ENCODE results near the gene SGMS1. TPM values are rescaled to one million over a fixed set of nuclear protein-coding genes. Genes with fewer than 3 reads are reported as not detected.
"Not testable (repeated sequence)": the region's sequence is repeated elsewhere in the genome, so short reads cannot be mapped to it uniquely, and the experiment has no call there.

Gene SGMS1
- 50.8 and 69.2 TPM in 2 replicates for total RNA-seq

- peak; percentile 66 to 89 for DNase-seq (ENCODE audit: low read depth in 2 of 2)
Measured at GRCh38 chr10:50623663-50624412, at the start of gene SGMS1. SGMS1 (minus strand) TSS chr10:50623956; CDS start chr10:50344114, 279,842 bp downstream.

DNA sequence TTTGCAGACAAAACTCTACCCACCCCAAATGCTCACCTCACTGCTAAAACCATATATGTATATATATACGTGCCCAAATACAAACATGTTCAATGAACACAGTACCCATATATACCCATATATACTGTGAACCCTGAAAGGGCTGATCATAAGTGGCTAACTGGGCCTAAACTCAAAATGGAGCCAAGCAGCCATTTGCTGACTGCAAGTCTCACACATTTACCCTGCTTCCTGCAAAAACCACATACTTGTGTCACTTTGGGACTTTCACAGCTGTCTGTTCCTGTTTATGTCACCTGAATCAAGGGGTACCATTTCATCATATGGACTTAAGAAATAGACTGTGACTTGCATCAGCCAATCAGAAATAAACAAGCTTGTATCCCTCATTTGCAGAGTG, 48.4 kb upstream of the SGMS1 start:
- not testable (repeated sequence) for DNase-seq (ENCODE audit: low read depth in 2 of 2)

DNA sequence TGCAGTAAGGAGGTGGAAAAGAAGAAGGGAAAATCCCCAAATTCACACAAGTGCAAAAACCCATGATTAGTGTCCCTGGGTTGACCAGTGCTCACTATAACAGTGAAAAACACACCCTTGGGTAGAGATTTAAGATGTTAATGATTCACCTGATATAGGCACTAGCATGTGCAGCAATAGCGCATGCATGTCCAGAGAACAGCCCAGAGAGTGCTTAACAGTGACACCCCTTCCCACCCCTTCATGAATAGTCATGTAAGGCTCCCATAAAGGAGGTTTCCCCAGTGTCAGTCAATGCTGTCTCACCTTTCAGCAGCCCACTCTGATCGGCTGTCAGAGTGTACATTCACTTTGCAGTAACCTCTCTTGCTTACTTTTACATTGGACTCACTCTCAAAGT, 47.9 kb upstream of the SGMS1 start:
- DNase-seq (ENCODE audit: low read depth in 2 of 2) = not testable (repeated sequence)

- not testable (repeated sequence) for DNase-seq (ENCODE audit: low read depth in 2 of 2)
Measured at GRCh38 chr10:50669957-50670356, 46.2 kb upstream of the SGMS1 start.

- not testable (repeated sequence) for DNase-seq (ENCODE audit: low read depth in 2 of 2)
Measured at GRCh38 chr10:50667353-50667752, 43.6 kb upstream of the SGMS1 start.

DNA sequence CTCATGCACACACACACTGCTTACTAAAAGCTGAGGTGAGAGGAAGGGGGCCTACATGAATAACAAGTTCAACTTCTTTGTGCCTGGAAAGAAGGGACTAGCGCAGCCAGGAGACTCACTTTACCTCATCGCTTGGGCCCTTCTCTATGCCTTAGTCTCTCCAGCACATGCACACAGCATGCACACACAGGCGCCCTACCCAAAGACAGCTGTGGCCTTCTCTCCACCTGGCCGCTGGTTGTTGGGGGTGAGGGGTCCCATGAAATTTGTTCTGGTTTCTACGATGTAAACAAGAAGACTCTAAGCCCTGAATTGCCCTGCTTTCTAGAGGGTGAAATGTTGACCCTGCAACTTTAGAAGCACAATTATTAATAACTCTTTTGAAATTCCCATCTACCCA, 38.7 kb upstream of the SGMS1 start:
- not testable (repeated sequence) for DNase-seq (ENCODE audit: low read depth in 2 of 2)

GRCh38 chr10:50661563-50661962, 37.8 kb upstream of the SGMS1 start:
- not testable (repeated sequence) for DNase-seq (ENCODE audit: low read depth in 2 of 2)

GRCh38 chr10:50659865-50660730, 36.3 kb upstream of the SGMS1 start:
- DNase-seq (ENCODE audit: low read depth in 2 of 2) = peak in 1 of 2 donors; percentile 29

DNA sequence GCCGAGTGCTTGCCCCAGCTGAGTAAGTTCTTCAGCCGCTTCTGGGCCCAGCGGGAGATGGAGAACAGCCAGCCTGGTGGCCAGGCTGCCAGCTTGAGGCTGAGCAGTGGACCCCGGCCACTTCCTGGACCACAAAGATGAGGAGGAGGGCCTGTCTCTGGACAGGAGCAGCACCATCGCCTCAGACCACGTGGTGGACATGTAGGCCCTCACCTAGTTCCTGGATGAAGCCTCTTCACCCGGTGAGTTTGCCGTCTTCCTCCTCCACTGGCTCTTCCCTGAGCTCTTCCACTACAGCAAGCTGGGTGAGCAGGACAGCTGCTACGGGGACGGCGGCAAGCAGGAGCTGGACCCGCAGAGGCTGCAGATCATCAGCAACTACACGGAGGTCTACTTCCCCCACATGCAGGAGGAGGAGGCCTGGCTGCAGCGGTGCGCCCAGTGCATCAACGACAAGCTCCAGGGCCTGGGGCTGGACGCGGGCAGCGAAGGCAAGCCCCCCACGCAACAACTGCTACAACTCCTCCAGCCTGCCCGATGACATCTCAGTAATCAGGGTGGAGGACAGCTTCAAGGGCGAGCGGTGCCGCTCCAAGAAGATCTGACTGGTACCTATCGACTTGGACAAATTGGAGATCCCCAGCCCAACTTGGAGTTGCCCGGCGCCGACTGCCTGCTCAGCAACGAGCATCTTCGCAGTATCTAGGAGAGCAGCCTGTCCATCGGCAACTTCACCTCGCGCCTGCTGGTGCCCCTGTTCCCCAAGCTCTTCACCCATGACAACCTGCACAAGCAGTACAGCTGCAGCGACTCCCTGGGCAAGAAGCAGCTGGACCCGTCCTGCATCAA, 35.5 kb upstream of the SGMS1 start:
- DNase-seq (ENCODE audit: low read depth in 2 of 2) = not testable (repeated sequence)

DNA sequence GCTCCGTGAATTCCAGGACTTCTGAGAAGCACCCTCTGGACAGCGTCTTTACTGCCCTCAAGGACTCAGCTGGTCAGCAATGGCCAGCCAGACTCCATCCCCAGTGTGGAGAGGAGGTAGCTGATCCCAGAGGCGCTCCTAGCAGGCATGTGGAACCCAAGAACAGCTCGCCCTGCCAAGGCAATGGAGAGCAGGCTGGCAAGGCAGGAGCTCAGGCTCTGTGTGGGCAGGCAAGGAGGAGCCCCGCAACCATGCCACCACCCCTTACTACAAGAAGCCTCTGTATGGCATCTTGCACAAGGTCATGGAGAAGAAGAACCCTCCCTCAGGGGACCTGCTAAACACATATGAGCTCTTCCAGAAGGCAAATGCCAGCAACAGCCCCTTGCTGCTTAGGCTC, 34.4 kb upstream of the SGMS1 start:
- no peak for DNase-seq (ENCODE audit: low read depth in 2 of 2)

DNA sequence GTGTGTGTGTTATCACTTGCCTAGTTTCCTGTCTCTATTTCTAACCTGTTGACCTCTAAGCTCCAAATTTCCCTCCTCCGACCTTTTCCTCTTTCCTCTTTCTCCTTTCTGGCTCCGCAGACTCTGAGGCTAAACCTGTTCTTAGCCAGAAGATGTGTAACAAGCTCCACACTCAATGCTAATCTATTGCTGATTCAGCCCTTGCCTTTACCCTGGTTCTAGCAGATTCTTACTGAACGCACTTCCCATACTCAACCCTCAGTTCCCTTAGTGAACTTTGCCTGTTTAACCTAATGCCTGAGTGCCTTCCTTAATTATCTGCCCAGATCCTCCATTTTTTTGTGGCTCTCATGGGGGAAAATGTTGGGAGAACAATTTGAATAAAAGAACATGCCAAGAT, 30.0 kb upstream of the SGMS1 start:
- DNase-seq (ENCODE audit: low read depth in 2 of 2) = no peak

DNA sequence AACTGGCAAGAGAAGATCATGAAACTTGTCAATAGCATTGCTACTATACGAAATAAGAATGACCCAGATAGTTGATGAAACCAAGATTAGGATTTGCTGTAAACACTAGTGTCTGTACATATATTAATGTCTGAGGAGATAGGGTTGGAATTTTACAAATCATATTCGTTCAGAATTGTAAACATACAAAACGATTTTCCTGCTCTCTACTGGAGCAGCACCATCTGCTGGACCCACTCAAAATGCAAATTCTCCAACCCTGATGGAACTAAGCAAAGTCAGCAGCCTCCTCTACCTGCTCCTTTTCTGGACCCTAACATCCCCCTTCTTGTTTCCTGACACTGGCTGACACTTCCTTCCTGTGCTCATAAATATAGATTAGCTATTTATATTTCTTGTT, 29.4 kb upstream of the SGMS1 start:
- peak; percentile 30 to 49 for DNase-seq (ENCODE audit: low read depth in 2 of 2)

DNA sequence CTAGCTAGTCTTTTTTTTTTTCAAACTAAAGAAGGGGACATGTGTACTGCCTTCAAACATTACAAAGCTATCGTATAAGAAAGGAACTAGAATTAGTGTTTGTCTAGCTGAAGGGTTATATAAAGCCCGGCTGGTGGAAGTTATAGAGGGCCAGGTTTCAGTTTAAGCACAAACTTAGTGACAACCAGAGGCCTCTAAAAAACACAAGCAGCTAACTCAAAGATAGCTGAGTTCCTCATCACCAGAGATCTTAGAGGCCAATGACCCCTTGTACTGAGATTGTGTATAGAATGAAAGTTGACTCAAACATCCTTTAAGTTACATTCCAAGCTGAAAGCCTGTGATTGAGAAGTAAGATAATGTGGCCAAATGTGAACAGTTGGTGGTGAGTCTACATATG, 28.1 kb upstream of the SGMS1 start:
- DNase-seq (ENCODE audit: low read depth in 2 of 2) = no peak

DNA sequence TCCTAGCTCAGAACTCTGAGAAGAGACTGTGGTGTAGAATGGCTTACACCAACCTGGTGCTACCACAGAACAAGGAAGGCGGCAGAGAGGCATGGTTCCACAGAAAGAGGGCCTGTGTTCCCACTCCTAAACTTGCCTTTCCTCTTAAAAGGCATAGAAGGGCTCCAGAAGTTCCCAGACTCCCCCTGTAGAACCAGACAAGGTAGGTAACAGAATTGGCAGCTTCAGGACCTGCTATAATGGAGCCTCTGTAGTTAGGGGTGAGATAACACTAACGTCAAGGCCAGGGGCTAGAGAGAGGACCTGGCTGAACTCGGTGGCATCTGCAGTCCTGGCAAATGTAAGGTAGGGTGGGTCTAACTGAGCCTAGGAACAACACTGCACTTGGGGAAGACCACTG, 26.7 kb upstream of the SGMS1 start:
- no peak for DNase-seq (ENCODE audit: low read depth in 2 of 2)

GRCh38 chr10:50648935-50649227, 25.1 kb upstream of the SGMS1 start:
- no peak for DNase-seq (ENCODE audit: low read depth in 2 of 2)

DNA sequence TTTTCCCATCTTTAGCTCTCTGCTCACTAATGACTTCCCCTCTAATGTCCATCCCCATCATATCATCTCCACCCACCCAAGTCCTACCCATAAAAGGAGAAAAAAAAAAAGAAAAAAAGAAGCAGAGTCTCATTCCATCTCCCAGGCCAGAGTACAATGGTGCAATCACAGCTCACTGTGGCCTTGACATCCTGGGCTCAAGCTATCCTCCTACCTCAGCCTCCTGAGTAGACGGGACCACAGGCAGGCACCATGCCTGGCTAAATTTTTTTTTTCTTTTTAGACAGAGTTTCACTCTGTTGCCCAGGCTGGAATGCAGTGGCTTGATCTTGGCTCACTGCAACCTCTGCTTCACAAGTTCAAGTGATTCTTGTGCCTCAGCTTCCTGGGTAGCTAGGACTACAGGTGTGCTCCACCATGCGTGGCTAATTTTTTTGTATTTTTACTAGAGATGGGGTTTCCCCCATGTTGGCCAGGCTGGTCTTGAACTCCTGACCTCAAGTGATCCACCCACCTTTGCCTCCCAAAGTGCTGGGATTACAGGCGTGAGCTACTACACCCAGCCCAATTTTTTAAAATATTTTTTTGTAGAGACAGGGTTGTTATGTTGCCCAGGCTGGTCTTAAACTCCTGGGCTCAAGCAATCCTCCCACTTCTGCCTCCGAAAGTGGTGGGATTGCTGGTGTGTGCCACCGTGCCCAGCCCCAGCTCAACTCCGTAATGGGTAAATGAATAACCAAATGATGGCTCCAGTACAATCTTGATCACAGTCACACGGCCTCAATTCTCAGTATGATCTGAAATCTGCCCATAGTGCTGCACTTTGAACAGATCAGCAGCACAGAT, 24.6 kb upstream of the SGMS1 start:
- no peak for DNase-seq (ENCODE audit: low read depth in 2 of 2)

DNA sequence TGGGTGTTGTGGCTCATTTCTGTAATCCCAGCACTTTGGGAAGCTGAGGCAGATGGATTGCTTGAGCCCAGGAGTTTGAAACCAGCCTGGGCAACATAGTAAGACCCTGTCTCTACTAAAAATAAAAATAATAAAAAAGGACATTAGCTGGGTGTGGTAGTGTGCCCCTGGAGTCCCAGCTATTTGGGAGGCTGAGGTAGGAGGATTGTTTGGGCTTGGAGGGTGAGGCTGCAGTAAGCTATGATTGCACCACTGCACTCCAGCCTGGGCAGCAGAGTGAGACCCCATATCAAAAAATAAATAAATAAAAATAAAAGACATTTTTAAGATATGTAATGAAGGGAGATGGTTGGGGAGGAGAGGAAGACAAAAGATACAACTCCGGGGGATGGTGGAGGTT, 23.6 kb upstream of the SGMS1 start:
- DNase-seq (ENCODE audit: low read depth in 2 of 2) = not testable (repeated sequence)

DNA sequence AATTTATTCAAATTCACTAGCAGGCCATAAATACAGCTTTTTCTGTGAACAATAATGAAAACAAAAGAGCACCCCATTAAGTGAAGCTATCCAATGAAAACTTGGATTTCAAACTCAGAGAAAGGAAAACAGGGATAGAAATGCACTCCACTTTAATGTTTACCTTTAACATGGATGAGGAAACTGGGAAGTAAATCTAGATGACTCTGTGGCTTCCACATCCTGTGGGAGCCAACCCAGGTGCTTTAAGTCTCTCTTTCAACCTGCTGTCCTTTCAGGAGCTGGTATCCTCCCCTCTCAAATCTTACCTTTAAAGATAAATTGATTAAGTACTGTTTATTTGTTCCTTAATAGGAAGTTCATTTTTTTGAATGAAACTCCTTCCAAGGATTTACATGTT, 21.5 kb upstream of the SGMS1 start:
- DNase-seq (ENCODE audit: low read depth in 2 of 2) = no peak

DNA sequence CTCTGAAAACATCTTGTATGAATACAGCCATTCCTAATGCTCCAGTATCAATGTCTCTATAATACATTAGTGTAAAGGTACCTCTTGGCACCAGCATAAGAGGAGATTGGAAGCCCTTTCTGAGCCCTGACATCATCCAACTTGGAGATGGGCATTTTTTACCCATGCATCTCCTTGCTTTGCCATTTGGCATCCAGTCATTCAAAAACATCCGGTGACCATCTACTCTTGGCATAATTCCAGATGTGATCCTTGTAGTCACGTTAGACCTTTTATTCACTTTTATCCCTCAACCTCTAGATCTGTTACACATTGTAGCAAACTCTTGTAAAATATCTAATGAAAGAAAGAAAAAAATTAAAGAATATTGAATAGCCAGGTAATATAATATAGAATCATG, 17.9 kb upstream of the SGMS1 start:
- DNase-seq (ENCODE audit: low read depth in 2 of 2) = peak in 1 of 2 donors; percentile 53

- DNase-seq (ENCODE audit: low read depth in 2 of 2) = no peak
Measured at GRCh38 chr10:50640238-50640637, 16.5 kb upstream of the SGMS1 start.
